Stomach (tissue), 4 donors: ENCODE measurements around the gene CST1.

Source experiments
- CTCF ChIP-seq, 7 experiments: fragments of 450-650 bp in 4 of 7; fragments of 200-600 bp in 3 of 7; sonication (generic) in 3 of 7; IDR thresholded peaks; one replicate each; pipeline ENCODE4 v1.5.1; 2016 to 2019; ENCODE audit warnings: antibody characterized with exemption in 7 of 7, control low read depth in 2 of 7, mild to moderate bottlenecking in 1 of 7
- EP300 ChIP-seq: sonication (generic); formaldehyde crosslinking; IDR thresholded peaks from one replicate; pipeline ENCODE4 v1.6.1; 2017; ENCODE audit warnings: antibody characterized with exemption
- POLR2A ChIP-seq, 4 donors: fragments of 450-650 bp; IDR thresholded peaks; one replicate each; pipeline ENCODE4 v1.6.1; 2016; ENCODE audit warnings: antibody characterized with exemption in 4 of 4, control low read depth in 2 of 4, mild to moderate bottlenecking in 1 of 4, moderate library complexity in 1 of 4
- POLR2AphosphoS5 ChIP-seq, 3 donors: sonication (generic); formaldehyde crosslinking; IDR thresholded peaks; one replicate each; pipeline ENCODE4 v1.6.1; 2016; ENCODE audit warnings: antibody characterized with exemption in 3 of 3

DNA sequence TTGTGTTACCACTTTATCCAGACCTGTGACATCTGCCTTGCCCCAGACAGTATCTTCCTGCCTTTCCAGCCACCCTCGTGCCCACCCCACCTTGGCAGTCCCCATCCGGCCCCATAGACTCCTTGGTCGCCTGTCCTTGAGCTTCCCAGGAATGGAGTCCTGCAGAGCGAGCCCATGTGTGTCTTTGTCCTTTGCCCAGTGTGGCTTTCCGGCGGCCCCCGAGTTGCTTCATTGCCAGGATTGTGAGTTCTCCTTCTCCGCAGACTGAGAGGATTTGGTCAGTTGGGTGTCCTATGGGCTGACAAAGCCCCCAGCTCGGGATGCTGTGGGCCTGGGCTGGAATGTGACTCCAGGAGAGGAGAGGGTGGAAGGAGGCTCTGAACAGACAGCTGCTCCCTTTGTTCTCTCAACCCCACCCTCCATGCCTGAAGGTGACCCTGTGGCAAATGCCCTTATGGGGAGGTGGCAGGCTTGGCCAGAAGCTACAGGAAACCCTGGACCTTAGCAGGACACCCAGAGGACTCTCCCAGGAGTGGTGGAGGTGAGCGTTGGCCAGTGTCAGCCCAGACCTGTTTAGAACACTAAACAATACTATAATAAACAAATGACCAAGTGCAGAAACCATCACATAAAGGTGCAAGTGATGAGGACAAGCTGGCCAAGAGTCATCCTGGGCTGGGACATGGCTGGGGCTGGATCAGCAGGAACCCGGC, 1.9 kb upstream of the CST1 start:
- TF ChIP-seq CTCF (IDR thresholded peaks at IDR 0.05), result no peak
- TF ChIP-seq POLR2AphosphoS5 (IDR thresholded peaks at IDR 0.05), result no peak
- TF ChIP-seq POLR2A (IDR thresholded peaks at IDR 0.05), result no peak
- no peak for TF ChIP-seq EP300
